Raji (cell line): Measurements from ENCODE around the gene ZFAND3.

ENCODE experiments used
- POLR2A ChIP-seq: IDR thresholded peaks from 2 replicates; pipeline ENCODE4 v1.6.1; 2011; ENCODE audit warnings: low read depth, low read length, control low read depth; ENCODE audit not compliant: insufficient read depth

Gene ZFAND3

DNA sequence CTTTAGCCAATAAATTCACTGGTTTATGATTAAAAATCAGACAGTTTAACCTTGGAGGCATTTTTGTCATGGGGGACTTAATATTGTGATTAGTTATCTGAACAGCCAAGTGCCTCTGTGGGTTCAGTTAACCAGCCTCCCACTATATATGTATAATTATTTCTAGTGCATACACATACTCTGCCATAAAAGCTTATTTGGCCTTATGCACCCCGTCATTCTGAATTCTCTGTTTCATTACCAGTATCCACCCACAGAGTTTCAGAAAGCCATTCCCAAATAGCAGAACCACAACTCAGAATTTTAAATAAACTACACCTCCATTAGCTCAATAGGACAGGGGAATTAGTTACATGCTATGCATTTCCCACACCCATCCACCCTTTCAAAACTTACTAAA, 279.7 kb downstream of the ZFAND3 start:
- TF ChIP-seq POLR2A = no peak

DNA sequence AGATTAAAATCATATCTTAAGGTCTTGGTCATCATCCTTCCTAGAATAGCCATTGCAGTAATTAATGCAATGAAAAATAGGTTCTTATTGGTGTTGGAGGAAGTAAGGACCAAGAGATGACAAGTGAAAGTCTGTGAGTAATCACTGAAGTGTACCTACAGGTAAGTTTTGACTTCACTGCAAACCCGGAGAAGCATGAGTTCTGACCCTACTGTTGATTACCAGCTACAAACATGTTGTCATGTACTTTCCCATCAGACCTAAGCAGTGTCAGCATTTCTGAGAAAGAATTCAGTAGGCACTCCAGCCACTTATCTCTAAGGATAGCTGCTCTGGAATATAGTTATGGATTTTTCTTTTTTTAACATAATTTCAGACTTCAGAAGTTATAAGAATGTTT, 280.9 kb downstream of the ZFAND3 start:
- no peak for TF ChIP-seq POLR2A

DNA sequence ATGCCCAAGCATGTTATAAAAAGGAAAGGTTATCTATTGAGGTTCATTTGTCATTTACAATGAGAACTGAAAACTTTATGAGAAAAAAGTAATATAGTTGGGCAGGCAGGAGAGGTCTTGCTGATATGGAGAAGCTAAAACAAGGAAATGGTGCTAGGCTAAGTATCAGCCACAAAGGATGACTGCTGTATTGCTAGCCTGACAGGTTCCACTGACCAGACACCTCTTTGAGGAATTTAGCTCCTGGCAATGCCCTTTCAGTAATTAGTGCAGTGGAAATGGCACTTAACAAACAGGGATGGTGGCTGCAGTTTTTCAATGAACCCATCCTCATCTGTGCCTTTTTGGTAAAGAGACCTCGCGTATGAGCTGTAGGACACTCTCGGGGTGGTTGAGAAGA, 284.4 kb downstream of the ZFAND3 start:
- TF ChIP-seq POLR2A = no peak

DNA sequence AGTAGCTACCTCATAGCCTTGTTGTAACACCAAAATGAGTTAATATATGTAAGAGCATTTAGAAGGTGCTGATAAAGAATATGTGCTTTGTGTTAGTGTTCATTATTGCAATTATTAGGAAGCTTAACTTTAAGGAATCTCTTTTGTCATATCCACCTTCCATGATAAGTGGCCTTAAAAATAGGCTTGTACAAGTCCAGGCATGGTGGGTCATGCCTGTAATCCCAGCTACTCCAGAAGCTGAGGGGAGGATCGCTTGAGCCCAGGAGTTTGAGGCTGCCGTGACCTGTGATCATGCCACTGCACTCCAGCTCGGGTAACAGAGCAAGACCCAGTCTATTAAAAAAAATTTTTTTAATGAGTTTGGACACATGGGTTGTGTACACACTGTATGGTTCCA, 285.5 kb downstream of the ZFAND3 start:
- TF ChIP-seq POLR2A = no peak

DNA sequence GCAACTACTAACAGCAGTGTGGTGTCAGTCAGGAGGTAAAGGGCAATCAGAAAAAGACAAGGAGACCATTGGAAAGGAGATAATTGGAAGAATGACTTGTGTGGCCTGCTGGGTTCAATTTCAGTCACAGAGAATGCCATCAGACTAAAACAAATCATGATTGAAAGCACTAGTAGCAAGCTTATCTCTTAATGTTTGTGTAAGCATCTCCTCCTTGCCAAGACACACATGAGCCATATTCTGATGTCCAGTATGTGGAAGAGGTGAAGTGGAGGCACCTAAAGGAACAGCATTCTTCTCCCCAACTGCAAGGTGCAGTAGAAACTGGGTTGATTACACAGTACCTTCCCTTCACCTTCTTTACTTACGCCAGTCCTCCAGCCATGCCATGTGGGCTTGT, 287.5 kb downstream of the ZFAND3 start:
- TF ChIP-seq POLR2A = no peak

DNA sequence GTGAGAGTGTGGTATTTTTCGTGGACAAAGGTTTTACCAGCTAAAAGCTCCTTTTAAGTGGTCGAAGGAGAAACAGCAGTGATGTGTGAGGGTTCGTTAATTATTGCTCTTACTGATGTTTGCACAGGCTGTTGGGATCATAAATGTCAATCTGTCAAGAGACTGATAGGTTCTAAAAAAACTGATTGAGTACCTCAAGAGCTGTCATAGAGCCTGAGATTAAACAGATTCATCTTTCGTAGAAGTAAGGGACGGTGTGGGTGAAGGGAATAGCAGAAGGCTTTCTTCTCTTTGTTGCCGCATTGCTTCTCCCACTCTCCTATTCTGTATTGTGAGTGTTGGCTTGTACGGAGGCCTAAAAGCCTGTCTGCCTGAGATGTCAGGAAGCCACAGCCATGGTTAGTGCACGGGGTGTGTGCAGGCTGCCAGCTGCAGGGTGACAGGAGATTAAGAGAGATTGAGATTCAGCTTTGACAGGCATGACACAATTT, 291.0 kb downstream of the ZFAND3 start:
- no peak for TF ChIP-seq POLR2A

DNA sequence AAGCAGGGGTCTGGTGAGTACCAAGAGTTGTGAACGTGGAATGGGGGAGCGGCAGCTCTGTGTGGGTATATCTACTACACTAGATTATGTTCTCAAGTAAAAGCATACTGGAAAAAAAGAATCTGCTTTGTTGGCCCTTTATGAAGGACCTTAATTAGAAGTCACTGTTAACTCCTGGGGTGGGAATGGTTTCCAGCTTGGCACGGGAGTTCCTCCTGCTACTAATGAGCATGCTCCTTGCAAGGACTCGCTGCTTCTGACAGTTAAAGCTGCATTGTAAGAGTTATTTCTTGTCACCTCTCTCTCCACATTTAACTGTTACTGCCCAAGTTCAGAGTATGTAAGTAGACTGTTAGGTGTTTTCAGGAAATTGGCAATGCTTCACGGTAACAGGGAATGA, 292.7 kb downstream of the ZFAND3 start:
- no peak for TF ChIP-seq POLR2A

DNA sequence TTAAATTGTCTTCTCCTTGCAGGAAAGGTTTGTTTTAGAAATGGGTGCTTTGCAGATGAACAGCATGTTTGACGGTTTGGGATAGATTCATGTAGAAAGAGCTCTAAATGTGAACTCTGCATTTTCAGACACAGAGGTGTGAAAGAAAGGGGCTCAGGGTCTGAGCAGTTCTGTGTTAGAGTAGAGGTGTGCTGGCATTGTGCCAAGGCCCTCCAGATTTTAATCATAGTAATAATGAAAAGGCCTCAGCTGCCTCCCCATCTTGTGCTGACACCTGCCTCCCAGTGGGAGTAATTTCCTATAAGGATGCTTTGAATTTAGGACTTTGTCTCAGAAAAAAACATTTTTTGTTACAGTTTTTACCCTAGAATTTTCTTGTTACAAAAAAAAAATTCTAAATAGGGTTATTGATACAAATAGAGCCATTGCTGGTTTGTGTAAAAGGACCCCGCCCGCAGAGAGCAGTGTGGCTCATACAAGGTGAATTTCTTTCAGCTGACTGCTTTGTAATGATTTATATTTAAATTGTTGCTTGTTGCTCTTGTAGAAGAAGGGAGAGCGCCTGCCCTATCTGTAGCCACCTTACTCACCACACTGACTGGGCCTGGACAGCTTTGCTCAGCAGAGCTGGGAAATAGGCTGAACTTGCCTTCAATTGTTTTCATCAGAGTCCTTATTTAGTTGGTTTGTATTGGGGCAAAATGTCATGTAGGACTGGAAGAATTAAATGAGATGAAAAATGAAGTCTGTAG, 294.5 kb downstream of the ZFAND3 start:
- TF ChIP-seq POLR2A = no peak

DNA sequence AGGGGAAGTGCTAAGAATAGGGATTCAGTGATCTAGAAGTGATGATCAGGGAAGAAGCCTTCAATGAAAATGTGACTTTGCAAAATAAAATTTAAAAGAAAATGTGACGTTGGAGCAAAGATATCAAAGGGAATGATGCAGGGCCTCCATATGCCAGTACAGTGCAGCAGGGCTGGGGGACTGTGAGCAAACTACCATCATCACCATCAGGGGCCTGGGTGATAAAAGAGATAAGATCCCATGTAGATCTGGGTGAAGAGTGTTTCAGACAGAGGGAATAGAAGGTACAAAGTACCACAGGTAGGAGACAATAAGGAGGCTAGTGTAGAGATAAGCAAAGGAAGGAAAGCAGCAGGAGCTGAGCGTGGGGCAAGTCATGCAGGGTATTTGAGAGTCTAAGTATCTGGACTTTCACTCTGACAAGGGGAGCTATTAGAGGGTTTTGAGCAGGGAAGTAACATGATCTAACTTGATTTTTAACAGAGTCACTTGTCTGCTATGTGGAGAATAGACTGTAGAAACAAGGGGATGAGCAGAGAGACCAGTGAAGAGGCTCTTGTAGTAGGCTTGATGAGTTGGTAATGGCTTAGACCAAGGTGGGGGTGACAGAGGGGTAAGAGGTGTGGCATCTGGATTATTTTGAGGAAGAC, 295.6 kb downstream of the ZFAND3 start:
- TF ChIP-seq POLR2A = no peak

DNA sequence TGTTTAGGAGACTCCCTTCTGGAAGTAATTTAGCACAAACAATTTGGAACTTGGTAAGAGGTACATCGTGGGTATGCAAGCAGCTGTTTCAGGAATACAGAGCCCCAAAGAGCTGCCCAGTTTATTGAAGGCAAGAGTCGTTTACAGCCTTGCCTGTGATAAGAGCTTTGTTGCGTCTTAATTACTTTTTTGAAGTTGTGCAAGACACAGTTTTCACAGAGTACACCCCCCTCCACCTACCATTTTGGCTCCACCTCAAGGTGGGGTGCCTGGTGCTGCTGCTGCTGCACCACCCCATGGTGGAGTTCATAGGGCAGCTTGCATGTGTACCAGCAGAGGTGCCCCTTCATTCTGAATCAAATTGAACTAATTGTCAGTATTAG, 296.1 kb downstream of the ZFAND3 start:
- no peak for TF ChIP-seq POLR2A

DNA sequence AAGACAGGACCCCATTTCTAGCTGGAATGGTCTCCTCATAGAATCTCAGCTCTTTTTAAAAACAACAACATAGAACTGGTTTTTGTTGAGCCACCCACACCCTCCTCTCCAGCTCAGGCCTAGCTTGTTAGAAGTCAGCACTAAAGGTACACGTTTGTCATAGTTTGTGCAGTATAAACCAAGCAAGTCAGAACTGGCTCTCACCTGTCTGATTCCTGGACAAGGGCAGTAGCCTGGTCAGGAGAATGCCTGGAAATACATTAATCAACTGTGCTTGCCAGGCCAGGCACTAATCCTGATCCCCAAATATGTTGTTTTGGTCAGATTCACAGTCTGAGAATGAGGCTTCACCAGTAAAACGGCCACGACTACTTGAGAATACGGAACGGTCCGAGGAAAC, 296.7 kb downstream of the ZFAND3 start:
- TF ChIP-seq POLR2A = no peak

DNA sequence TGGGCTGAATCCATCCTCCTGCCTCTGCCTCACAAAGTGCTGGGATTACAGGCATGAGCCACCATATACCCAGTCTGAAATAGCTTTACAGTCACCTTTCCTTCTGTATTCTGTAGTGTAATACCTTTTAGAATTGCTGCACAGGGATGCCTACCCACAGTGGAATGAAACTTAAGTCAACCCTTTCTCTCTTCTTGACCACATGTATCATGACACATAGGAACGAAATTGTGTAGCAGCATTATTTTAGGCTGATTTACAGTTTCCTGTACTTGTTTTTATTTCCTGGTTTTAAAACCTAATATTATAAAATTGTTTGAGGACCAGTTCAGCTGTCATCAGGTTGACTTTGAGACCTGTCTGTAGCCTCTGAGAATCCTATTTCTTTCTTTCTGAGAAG, 297.8 kb downstream of the ZFAND3 start:
- TF ChIP-seq POLR2A = no peak

DNA sequence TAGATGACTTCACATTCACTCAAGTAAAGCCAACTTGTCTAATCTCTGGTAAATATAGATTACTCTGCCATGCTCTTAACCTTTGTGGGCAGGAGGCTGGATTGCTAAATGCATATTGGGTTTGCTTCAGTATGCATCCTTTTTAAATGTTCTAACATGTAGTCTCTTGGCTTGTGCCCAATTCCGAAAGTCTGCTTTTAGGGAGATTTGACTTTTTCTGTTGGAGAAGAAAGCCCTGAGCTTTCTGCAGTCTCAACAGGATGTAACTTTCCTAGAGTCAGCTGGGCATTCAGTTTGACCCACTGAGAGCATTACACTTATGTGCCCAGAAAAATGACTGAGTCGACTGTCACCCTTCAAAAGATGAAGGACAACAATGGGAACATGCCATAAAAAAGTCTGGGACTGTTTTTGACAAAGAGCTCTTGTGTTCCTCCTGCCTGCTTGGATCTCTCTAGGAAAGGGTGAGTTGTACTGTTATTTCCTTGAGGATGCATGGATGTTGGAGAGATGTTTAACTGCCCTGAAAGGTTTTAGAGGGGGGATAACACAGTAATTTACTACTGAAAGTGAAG, 299.4 kb downstream of the ZFAND3 start:
- no peak for TF ChIP-seq POLR2A

DNA sequence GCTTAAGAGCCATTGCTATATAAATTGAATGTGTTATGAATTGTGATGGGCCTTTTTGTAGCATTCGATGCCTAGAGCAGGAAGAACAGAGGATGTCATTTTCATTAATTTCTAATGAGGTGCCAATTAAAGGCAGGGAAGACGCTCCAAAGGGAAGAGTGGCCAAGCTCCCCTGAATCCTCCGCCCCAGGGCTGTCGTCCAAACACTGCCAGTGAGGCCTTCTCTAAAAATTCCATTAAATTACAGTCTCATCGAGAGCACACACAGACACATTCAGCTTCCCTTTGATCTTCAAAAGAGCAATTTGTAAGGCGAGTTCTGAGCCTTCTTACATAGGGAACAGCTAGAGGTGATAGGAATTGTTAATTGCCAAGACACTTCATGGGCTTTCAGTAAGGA, 300.0 kb downstream of the ZFAND3 start:
- no peak for TF ChIP-seq POLR2A

DNA sequence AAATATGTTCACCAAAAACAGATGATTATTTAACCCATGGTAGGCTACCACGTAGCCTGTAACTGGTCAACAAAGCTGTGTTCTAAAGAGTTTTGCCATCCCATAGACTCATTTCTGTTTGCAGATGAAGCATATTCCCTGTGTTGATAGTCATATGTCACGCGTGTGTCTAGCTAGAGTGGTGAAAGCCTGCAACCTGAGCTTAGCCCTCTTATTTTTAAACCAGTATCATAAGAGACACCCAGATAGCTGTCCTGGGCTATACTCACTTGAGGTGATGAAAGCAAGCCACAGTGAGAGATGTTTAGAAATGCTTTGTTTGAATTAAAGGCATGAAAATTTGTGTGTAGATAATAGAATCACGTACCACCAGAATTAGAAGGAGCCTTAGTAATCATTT, 307.8 kb downstream of the ZFAND3 start:
- no peak for TF ChIP-seq POLR2A

DNA sequence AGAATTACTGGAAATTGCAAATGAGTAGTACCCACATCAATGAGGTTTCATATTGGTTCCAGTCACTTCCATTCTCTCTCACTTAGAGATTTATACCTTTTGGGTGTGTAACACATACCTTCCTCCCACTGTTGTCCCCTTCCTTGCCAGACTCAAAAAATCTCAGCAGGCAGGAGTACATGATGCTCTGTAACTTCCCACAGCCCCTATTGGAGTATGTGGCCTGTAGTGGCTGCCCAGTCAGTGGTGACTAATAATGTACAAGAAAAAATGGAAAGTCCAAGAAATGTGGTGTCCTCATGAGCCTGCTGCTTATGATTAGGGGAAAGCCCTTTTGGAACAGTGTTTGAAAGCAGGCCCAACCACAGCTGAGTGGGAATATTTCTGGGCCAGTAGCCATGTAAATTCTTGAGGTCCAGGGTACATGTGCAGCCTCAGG, 312.0 kb downstream of the ZFAND3 start:
- TF ChIP-seq POLR2A = no peak

DNA sequence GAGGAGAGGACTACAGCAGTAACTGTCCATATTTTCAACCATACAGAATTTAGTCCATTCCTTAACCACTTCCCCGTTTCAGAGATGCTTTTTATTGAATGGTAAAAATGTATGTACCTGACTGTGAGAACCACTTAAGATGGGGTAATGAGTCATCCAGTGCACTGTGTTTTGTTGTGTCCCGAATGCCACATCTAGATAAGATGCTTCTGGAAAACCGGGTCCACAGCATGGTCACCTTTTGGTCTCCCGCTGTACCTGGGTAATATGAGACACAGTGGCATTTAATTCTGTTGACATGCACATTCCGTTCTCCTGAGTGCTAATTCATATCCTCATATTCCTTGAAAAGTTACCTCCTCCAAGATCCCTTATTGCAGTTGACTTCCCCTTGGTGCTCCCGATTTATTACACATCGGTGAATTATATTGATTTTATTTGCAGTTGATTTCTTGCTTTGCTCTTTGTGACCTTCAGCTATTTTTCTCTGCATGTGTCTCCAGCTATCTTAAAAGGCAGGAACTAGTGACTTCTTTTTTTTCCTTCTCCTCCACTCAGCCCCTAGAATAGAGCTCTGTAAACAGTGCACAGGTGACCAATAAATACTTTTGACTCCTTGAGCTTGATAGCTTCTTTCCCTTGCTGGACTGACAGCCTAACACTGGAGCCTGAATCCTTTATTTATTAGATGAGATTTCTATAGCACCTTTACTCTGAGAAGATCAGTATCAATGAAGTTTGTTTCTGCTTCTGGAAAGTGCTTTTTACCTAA, 314.6 kb downstream of the ZFAND3 start:
- no peak for TF ChIP-seq POLR2A
